ENCODE data around the gene DOC2A.

The DOC2A gene

GRCh38 chr16:29992344-29992967, 18.4 kb downstream of the DOC2A start:
- no peaks in the 10 kb centered on the region for H3K9me3 ChIP-seq (ENCODE audit: low read length)
- no peaks in the 10 kb centered on the region for H3F3A ChIP-seq (ENCODE audit: insufficient read depth, low read length)
- no peak overlapping the region for H3K9ac ChIP-seq (ENCODE audit: low read length)
- no peaks in the 10 kb centered on the region for H3K79me2 ChIP-seq (ENCODE audit: insufficient read depth, low read length)
- H3K9me2 ChIP-seq (ENCODE audit: low read depth, low read length) = no peaks in the 10 kb centered on the region
- no peak overlapping the region for H3K4me3 ChIP-seq (ENCODE audit: low read depth, low read length, poor library complexity, severe bottlenecking)
- no peaks in the 10 kb centered on the region for H3K27me3 ChIP-seq (ENCODE audit: insufficient read depth, low read length)
- peaks cover 64% of the 10 kb centered on the region for H3K36me3 ChIP-seq (ENCODE audit: insufficient read depth, low read length)
- H4K20me1 ChIP-seq (ENCODE audit: insufficient read depth, low read length) = no peaks in the 10 kb centered on the region
- H3K27ac ChIP-seq (ENCODE audit: low read depth, low read length, poor library complexity, severe bottlenecking) = no peak overlapping the region
- no peak overlapping the region for H2AFZ ChIP-seq (ENCODE audit: low read length)
- H3K4me2 ChIP-seq (ENCODE audit: low read length) = no peak overlapping the region
- peaks cover 27% of the 10 kb centered on the region for H3K4me1 ChIP-seq (ENCODE audit: insufficient read depth, low read length, severe bottlenecking)
- TF ChIP-seq EZH2 (IDR thresholded peaks at IDR 0.05; ENCODE audit: borderline replicate concordance, low read length) (no peak), CTCF (IDR thresholded peaks at IDR 0.05; ENCODE audit: low read length) (no peak)

GRCh38 chr16:29991571-29991904, 19.3 kb downstream of the DOC2A start:
- H3K79me2 ChIP-seq (ENCODE audit: insufficient read depth, low read length) = no peaks in the 10 kb centered on the region
- no peaks in the 10 kb centered on the region for H4K20me1 ChIP-seq (ENCODE audit: insufficient read depth, low read length)
- H3K27ac ChIP-seq (ENCODE audit: low read depth, low read length, poor library complexity, severe bottlenecking) = no peak overlapping the region
- no peaks in the 10 kb centered on the region for H3K9me2 ChIP-seq (ENCODE audit: low read depth, low read length)
- no peak overlapping the region for H3K9ac ChIP-seq (ENCODE audit: low read length)
- no peak for TF ChIP-seq EZH2 (IDR thresholded peaks at IDR 0.05; ENCODE audit: borderline replicate concordance, low read length)
- H3K4me2 ChIP-seq (ENCODE audit: low read length) = no peak overlapping the region
- no peak overlapping the region for H3K4me3 ChIP-seq (ENCODE audit: low read depth, low read length, poor library complexity, severe bottlenecking)
- peaks cover 19% of the 10 kb centered on the region for H3K4me1 ChIP-seq (ENCODE audit: insufficient read depth, low read length, severe bottlenecking)
- H3K27me3 ChIP-seq (ENCODE audit: insufficient read depth, low read length) = no peaks in the 10 kb centered on the region
- no peaks in the 10 kb centered on the region for H3K9me3 ChIP-seq (ENCODE audit: low read length)
- no peak overlapping the region for H2AFZ ChIP-seq (ENCODE audit: low read length)
- H3F3A ChIP-seq (ENCODE audit: insufficient read depth, low read length) = no peaks in the 10 kb centered on the region
- H3K36me3 ChIP-seq (ENCODE audit: insufficient read depth, low read length) = peaks cover 68% of the 10 kb centered on the region

- Histone ChIP-seq H3K9ac (ENCODE audit: low read length) (no peak overlapping the region), H3K9me2 (ENCODE audit: low read depth, low read length) (no peaks in the 10 kb centered on the region), H2AFZ (ENCODE audit: low read length) (no peak overlapping the region), H3K36me3 (ENCODE audit: insufficient read depth, low read length) (peaks cover 73% of the 10 kb centered on the region), H3K9me3 (ENCODE audit: low read length) (no peaks in the 10 kb centered on the region), H3K4me2 (ENCODE audit: low read length) (no peak overlapping the region), H3K27ac (ENCODE audit: low read depth, low read length, poor library complexity, severe bottlenecking) (no peak overlapping the region), H3K4me1 (ENCODE audit: insufficient read depth, low read length, severe bottlenecking) (peaks cover 19% of the 10 kb centered on the region), H3K79me2 (ENCODE audit: insufficient read depth, low read length) (no peaks in the 10 kb centered on the region), H3K27me3 (ENCODE audit: insufficient read depth, low read length) (no peaks in the 10 kb centered on the region), H3F3A (ENCODE audit: insufficient read depth, low read length) (no peaks in the 10 kb centered on the region), H3K4me3 (ENCODE audit: low read depth, low read length, poor library complexity, severe bottlenecking) (no peak overlapping the region), H4K20me1 (ENCODE audit: insufficient read depth, low read length) (no peaks in the 10 kb centered on the region)
- TF ChIP-seq EZH2 (IDR thresholded peaks at IDR 0.05; ENCODE audit: borderline replicate concordance, low read length) (no peak), CTCF (IDR thresholded peaks at IDR 0.05; ENCODE audit: low read length) (no peak)
Measured at GRCh38 chr16:29990883-29991570, 19.8 kb downstream of the DOC2A start.

- peaks cover 83% of the 10 kb centered on the region for H3K36me3 ChIP-seq (ENCODE audit: insufficient read depth, low read length)
- no peak for TF ChIP-seq EZH2 (IDR thresholded peaks at IDR 0.05; ENCODE audit: borderline replicate concordance, low read length)
- no peak for TF ChIP-seq CTCF (IDR thresholded peaks at IDR 0.05; ENCODE audit: low read length)
- no peak overlapping the region for H2AFZ ChIP-seq (ENCODE audit: low read length)
- H3K4me2 ChIP-seq (ENCODE audit: low read length) = no peak overlapping the region
- H3K79me2 ChIP-seq (ENCODE audit: insufficient read depth, low read length) = no peaks in the 10 kb centered on the region
- H3K4me1 ChIP-seq (ENCODE audit: insufficient read depth, low read length, severe bottlenecking) = peaks cover 13% of the 10 kb centered on the region
- no peaks in the 10 kb centered on the region for H3K9me2 ChIP-seq (ENCODE audit: low read depth, low read length)
- no peak overlapping the region for H3K9ac ChIP-seq (ENCODE audit: low read length)
- no peaks in the 10 kb centered on the region for H3K27me3 ChIP-seq (ENCODE audit: insufficient read depth, low read length)
- no peak overlapping the region for H3K4me3 ChIP-seq (ENCODE audit: low read depth, low read length, poor library complexity, severe bottlenecking)
- no peak overlapping the region for H3K27ac ChIP-seq (ENCODE audit: low read depth, low read length, poor library complexity, severe bottlenecking)
- no peaks in the 10 kb centered on the region for H3K9me3 ChIP-seq (ENCODE audit: low read length)
- no peaks in the 10 kb centered on the region for H3F3A ChIP-seq (ENCODE audit: insufficient read depth, low read length)
- no peaks in the 10 kb centered on the region for H4K20me1 ChIP-seq (ENCODE audit: insufficient read depth, low read length)
Measured at GRCh38 chr16:29990034-29990433, 20.8 kb downstream of the DOC2A start.
